Measurements from ENCODE around the gene KBTBD8.

The KBTBD8 gene

DNA sequence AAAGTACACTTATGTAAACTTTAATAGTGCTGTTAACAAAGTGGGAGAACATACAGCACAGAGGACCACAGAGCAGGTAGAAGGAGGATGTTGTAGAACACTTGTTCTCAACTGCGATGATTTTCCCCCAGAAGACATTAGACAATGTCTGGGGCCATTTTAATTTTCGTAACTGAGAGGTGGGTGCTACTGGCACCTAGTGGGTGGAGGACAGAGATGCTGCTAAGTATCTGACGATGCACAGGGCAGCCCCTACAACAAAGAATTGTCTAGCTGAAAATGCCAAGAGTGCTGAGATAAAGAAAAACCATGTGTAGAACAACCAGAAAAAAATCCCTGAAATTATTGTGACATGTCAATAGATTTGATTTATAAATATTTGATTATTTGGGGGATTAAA lies 5.0 kb upstream of the KBTBD8 start:
- DNase-seq (ENCODE audit: low read depth), result no peak
- TF ChIP-seq, protein P1, sequence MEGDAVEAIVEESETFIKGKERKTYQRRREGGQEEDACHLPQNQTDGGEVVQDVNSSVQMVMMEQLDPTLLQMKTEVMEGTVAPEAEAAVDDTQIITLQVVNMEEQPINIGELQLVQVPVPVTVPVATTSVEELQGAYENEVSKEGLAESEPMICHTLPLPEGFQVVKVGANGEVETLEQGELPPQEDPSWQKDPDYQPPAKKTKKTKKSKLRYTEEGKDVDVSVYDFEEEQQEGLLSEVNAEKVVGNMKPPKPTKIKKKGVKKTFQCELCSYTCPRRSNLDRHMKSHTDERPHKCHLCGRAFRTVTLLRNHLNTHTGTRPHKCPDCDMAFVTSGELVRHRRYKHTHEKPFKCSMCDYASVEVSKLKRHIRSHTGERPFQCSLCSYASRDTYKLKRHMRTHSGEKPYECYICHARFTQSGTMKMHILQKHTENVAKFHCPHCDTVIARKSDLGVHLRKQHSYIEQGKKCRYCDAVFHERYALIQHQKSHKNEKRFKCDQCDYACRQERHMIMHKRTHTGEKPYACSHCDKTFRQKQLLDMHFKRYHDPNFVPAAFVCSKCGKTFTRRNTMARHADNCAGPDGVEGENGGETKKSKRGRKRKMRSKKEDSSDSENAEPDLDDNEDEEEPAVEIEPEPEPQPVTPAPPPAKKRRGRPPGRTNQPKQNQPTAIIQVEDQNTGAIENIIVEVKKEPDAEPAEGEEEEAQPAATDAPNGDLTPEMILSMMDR (IDR thresholded peaks at IDR 0.05; ENCODE audit: control insufficient read depth, insufficient read depth, low read depth, low read length, missing control alignments), result no peak
- no peak overlapping the region for H3K4me3 ChIP-seq (ENCODE audit: control insufficient read depth, low read depth, low read length)

DNA sequence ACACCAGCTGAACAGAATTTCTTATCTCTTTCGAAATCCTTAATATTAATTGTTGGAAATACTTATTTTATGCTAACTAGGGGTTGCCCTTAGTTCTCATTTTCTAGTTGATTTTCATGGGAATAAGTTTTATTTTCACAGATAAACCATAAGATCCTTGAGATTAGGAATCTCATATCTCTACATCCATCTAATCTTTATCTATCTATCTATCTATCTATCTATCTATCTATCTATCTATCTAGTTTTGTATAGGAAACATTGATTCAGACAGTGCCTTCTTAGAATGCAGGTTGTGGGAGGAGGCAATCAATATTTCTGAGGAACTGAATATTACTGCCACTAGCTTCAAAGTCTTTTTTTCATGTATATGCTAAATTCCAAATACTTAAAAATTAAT lies 3.5 kb upstream of the KBTBD8 start:
- DNase-seq (ENCODE audit: low read depth), result no peak
- no peak overlapping the region for H3K4me3 ChIP-seq (ENCODE audit: control insufficient read depth, low read depth, low read length)
- TF ChIP-seq, protein P1 (IDR thresholded peaks at IDR 0.05; ENCODE audit: control insufficient read depth, insufficient read depth, low read depth, low read length, missing control alignments), result no peak

DNA sequence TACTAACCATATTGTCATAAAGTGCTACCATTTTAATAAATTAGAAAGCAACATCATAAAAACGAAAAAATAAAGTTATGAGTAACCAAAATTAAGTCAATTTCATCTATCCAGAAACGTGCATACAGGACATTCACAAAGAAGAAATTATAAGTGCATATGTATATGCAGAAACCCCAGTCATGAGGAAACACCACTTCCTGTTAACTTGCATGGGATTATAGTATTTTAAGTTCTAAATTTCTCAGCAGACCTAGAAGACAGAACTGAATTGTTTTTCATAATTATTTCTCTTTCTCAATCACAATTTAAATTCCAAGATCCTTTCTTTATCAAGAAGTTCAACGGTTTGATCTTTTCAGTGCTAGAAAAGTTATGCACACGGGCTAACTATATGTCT lies 1.4 kb upstream of the KBTBD8 start:
- no peak for DNase-seq (ENCODE audit: low read depth)
- H3K4me3 ChIP-seq (ENCODE audit: control insufficient read depth, low read depth, low read length), result no peak overlapping the region
- TF ChIP-seq, protein P1 (IDR thresholded peaks at IDR 0.05; ENCODE audit: control insufficient read depth, insufficient read depth, low read depth, low read length, missing control alignments), result no peak

DNA sequence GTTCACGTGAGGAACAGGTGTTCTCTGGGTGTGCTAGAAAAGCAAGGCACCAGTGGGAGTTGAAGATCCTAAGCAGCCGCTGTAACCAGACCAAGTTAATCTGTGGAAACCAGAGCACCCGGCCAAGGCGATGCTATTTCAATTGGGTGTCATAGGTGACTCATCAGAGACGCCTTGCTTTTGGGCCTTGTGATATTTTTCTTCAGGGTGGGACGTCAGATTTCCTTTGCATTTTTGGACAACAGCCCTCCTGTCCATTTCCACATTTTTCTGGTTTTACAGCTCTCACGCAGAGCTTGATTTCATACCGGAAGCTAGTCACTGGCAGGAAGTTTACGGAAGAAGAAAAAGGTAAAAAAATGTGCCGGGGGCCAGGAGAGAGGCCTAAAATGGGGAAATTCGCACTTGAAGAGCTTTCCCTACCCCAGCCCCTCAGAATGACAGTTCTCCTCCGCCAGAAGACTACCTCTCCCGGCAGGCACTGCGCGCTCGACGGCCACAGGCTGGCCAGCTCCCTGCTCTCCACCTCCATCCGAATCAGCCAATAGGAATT lies 471 bp upstream of the KBTBD8 start:
- H3K4me3 ChIP-seq (ENCODE audit: control insufficient read depth, low read depth, low read length), result peak overlapping the region; percentile 60
- DNase-seq (ENCODE audit: low read depth), result no peak
- TF ChIP-seq, protein P1 (IDR thresholded peaks at IDR 0.05; ENCODE audit: control insufficient read depth, insufficient read depth, low read depth, low read length, missing control alignments), result no peak

DNA sequence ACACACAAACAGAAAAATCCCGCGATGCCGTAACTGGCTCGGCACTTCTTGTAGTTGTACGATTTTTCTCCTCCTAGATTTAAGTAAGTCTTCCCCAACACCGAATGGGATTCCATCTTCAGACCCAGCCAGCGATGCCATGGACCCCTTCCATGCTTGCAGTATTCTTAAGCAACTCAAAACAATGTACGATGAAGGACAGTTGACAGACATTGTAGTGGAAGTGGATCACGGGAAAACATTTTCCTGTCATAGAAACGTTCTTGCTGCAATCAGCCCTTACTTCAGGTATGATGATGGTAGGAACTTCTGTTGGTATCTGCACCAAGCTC lies 763 bp downstream of the KBTBD8 start:
- peak overlapping the region; percentile 60 for H3K4me3 ChIP-seq (ENCODE audit: control insufficient read depth, low read depth, low read length)
- TF ChIP-seq, protein P1 (IDR thresholded peaks at IDR 0.05; ENCODE audit: control insufficient read depth, insufficient read depth, low read depth, low read length, missing control alignments), result no peak
- no peak for DNase-seq (ENCODE audit: low read depth)

DNA sequence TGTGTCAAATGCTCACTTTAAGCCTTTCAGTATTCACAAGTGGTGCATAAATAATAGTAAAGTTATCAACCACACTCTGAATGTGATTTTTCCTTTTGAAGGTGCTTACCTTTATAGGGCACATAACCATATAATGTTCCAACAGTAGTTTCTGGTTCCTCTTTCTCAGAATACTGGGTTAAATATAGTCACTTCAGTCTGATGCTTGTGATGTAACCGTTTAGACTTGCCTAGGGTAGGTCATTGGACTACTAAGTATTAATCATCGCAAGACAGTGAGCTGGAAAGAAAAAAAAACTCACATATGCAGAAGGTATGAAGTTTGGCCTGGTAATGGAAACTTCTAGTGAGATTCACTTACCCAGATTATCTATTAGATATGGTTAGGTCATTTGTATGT lies 1.9 kb downstream of the KBTBD8 start:
- DNase-seq (ENCODE audit: low read depth), result no peak
- TF ChIP-seq, protein P1 (IDR thresholded peaks at IDR 0.05; ENCODE audit: control insufficient read depth, insufficient read depth, low read depth, low read length, missing control alignments), result no peak
- no peak overlapping the region for H3K4me3 ChIP-seq (ENCODE audit: control insufficient read depth, low read depth, low read length)

All from AG09309 (cell line).